OCI-LY3 (cell line): ENCODE data around the gene LAYN.
A peak's percentile ranks its signal among the peaks of the same experiment; 100 is the strongest.

Source experiments
- H2AFZ ChIP-seq: fragments of 200-600, 300-600 bp; shearing (Covaris generic); 2 replicates; pipeline ENCODE4 v1.6.0; 2014; ENCODE audit warnings: antibody characterized with exemption, low read depth, low read length
- H3K27ac ChIP-seq: fragments of 200-600, 300-600 bp; sonication (generic); 2 replicates; pipeline ENCODE4 v1.5.1; 2014; ENCODE audit warnings: mild to moderate bottlenecking, low read length, moderate library complexity, mixed read lengths
- H3K27me3 ChIP-seq: fragments of 200-600, 300-600 bp; sonication (generic); 2 replicates; pipeline ENCODE4 v1.6.1; 2014; ENCODE audit warnings: low read depth, low read length, mixed read lengths
- H3K36me3 ChIP-seq: fragments of 200-600, 300-600 bp; sonication (generic); replicated peaks from 2 replicates; pipeline ENCODE3; 2014; ENCODE audit warnings: low read depth, low read length, mixed read lengths
- H3K4me1 ChIP-seq: fragments of 300-600, 200-600 bp; sonication (generic); 2 replicates; pipeline ENCODE4 v1.6.1; 2014; ENCODE audit warnings: low read length, mixed read lengths
- H3K4me2 ChIP-seq: fragments of 200-600, 300-600 bp; sonication (generic); 2 replicates; pipeline ENCODE4 v1.6.1; 2014; ENCODE audit warnings: low read length, mixed read lengths
- H3K4me3 ChIP-seq: fragments of 300-600, 200-600 bp; sonication (generic); 2 replicates; pipeline ENCODE4 v1.5.1; 2014; ENCODE audit warnings: antibody characterized with exemption, mild to moderate bottlenecking, low read length, moderate library complexity
- H3K79me2 ChIP-seq: fragments of 300-600, 200-600 bp; shearing (Covaris generic); 2 replicates; pipeline ENCODE4 v1.6.1; 2014; ENCODE audit warnings: mild to moderate bottlenecking, low read length, mixed read lengths
- H3K9ac ChIP-seq: fragments of 300-600, 200-600 bp; shearing (Covaris generic); 2 replicates; pipeline ENCODE4 v1.6.0; 2014; ENCODE audit warnings: mild to moderate bottlenecking, low read length, moderate library complexity
- H3K9me3 ChIP-seq: fragments of 200-600, 300-600 bp; shearing (Covaris generic); 2 replicates; pipeline ENCODE4 v1.6.1; 2014; ENCODE audit warnings: low read length, mixed read lengths; ENCODE audit not compliant: insufficient read depth
- H4K20me1 ChIP-seq: fragments of 200-600, 300-600 bp; sonication (generic); 2 replicates; pipeline ENCODE4 v1.6.1; 2016; ENCODE audit warnings: low read length, mixed read lengths; ENCODE audit not compliant: insufficient read depth
- EZH2phosphoT487 ChIP-seq: fragments of 200-600 bp; shearing (Covaris generic); IDR thresholded peaks from 2 replicates; pipeline ENCODE4 v1.6.1; 2018; ENCODE audit warnings: antibody characterized with exemption, mixed run types, low read depth
- TF ChIP-seq, protein P1 (sequence below): fragments of 200-600, 300-600 bp; sonication (generic); IDR thresholded peaks from 2 replicates; pipeline ENCODE4 v1.5.1; 2014; ENCODE audit warnings: antibody characterized with exemption, low read length, low read depth

The LAYN gene

DNA sequence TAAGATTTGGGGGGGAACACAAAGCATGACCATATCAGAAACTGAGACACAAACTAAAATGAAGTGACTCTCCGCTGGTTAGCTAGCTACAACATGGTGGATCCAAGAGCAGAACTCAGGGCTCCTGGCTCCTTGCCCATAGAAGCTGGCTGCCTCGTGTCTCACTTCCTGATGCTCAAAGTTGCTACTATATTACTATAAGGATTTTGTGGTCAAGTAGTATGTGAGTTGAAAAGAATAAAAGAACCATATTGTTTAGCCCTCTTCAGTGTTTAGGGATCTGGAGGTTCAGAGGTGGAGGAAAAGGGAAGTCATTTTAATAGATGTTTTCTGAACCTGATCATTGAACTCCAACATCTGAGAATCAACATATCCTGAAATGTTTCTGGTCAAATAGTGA lies 44.9 kb downstream of the LAYN start:
- no peak overlapping the region for H3K9ac ChIP-seq
- no peaks in the 10 kb centered on the region for H3K27me3 ChIP-seq

DNA sequence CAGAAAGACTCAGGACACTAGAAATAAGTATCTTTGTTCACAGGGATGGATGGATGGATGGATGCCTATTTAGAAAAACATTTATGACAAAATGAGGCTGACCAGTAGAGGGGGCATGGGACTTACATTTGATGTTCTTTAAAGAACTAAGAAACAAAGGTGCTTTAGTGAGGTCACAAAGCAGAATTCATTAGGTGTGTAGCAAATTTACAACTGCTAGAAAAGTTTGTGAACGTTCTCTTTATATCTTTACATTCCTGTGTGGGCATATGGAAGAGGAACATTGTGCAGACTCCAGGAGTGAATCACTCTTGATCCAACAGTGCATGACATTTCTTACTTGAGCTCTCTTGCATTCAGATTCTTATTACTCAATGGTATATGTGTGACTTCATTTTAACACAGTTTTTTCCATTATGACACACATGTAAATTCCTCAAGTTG lies 45.9 kb downstream of the LAYN start:
- no peaks in the 10 kb centered on the region for H3K9me3 ChIP-seq
- no peak overlapping the region for H2AFZ ChIP-seq
- H3K27ac ChIP-seq: no peak overlapping the region
- no peak overlapping the region for H3K9ac ChIP-seq
- TF ChIP-seq, protein P1, sequence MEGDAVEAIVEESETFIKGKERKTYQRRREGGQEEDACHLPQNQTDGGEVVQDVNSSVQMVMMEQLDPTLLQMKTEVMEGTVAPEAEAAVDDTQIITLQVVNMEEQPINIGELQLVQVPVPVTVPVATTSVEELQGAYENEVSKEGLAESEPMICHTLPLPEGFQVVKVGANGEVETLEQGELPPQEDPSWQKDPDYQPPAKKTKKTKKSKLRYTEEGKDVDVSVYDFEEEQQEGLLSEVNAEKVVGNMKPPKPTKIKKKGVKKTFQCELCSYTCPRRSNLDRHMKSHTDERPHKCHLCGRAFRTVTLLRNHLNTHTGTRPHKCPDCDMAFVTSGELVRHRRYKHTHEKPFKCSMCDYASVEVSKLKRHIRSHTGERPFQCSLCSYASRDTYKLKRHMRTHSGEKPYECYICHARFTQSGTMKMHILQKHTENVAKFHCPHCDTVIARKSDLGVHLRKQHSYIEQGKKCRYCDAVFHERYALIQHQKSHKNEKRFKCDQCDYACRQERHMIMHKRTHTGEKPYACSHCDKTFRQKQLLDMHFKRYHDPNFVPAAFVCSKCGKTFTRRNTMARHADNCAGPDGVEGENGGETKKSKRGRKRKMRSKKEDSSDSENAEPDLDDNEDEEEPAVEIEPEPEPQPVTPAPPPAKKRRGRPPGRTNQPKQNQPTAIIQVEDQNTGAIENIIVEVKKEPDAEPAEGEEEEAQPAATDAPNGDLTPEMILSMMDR: peak; percentile 70
- TF ChIP-seq EZH2phosphoT487: no peak
- H4K20me1 ChIP-seq: no peaks in the 10 kb centered on the region
- no peak overlapping the region for H3K4me2 ChIP-seq
- H3K27me3 ChIP-seq: 0 out of 2 replicates have a peak, but pooled peaks cover 3% of the 10 kb centered on the region
- H3K4me1 ChIP-seq: peaks cover 12% of the 10 kb centered on the region
- H3K4me3 ChIP-seq: no peak overlapping the region
- H3K36me3 ChIP-seq: no peaks in the 10 kb centered on the region
- no peaks in the 10 kb centered on the region for H3K79me2 ChIP-seq

More for the DNA sequence above, 44.9 kb downstream of the LAYN start:
- no peak overlapping the region for H3K4me2 ChIP-seq
- H3K79me2 ChIP-seq: no peaks in the 10 kb centered on the region
- TF ChIP-seq, protein P1: no peak
- no peak for TF ChIP-seq EZH2phosphoT487
- no peak overlapping the region for H3K4me3 ChIP-seq
- peaks cover 12% of the 10 kb centered on the region for H3K4me1 ChIP-seq
- H3K27ac ChIP-seq: no peak overlapping the region
- H3K9me3 ChIP-seq: no peaks in the 10 kb centered on the region
- no peaks in the 10 kb centered on the region for H4K20me1 ChIP-seq
- no peaks in the 10 kb centered on the region for H3K36me3 ChIP-seq
- H2AFZ ChIP-seq: peak overlapping the region; percentile 67

DNA sequence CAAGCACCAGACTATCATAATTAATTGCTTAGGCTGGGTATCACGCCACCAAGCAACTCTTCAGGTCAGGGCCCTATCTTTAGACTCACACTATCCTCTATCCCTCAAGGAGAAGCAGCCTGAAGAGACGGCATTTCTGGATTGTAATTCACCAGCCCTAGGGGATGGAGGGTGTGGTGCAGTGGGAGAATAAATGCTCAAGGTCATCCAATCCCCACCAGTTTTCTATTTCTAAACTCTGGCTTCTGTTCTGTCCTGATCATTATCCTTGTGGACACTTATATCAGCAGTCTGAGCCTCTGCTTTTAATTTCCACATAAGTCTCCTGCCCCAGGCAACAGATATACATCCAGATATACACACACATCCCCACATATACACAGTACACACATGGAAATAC lies 48.6 kb downstream of the LAYN start:
- no peak overlapping the region for H3K4me3 ChIP-seq
- H3K9me3 ChIP-seq: no peaks in the 10 kb centered on the region
- no peaks in the 10 kb centered on the region for H4K20me1 ChIP-seq
- H3K79me2 ChIP-seq: no peaks in the 10 kb centered on the region
- no peak overlapping the region for H3K27ac ChIP-seq
- H3K9ac ChIP-seq: no peak overlapping the region
- no peaks in the 10 kb centered on the region for H3K36me3 ChIP-seq
- no peak overlapping the region for H2AFZ ChIP-seq
- H3K4me1 ChIP-seq: peaks cover 12% of the 10 kb centered on the region
- no peak for TF ChIP-seq EZH2phosphoT487
- TF ChIP-seq, protein P1: no peak
- H3K4me2 ChIP-seq: no peak overlapping the region
- 0 out of 2 replicates have a peak, but pooled peaks cover 3% of the 10 kb centered on the region for H3K27me3 ChIP-seq

DNA sequence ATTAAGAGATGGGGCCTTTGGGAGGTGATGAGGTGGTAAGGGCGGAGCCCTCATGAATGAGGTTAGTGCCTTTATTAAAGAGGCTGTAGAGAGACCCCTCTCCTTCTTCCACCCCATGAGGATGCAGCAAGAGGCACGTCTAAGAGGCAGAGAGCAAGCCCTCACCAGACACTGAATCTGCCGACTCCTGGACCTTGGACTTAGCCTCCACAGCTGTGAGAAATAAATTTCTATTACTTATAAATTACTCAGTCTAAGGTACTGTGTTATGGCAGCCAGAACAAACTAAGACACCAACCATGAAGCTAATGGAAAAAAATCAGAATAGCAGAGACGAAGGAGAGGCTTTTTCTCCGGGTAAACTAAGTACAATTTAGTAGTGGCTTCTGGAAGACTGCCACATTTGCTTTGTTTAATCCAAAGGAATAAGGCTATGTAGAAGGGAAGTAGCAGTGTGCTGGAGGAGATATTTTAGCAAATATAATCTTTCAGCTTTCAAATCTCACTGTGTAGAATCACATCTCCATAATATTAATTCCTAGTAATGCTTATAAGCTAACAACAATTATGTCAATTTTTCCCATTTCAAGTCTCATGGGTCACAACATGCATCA lies 49.5 kb downstream of the LAYN start:
- H4K20me1 ChIP-seq: no peaks in the 10 kb centered on the region
- TF ChIP-seq, protein P1: no peak
- no peak for TF ChIP-seq EZH2phosphoT487
- no peak overlapping the region for H3K27ac ChIP-seq
- no peaks in the 10 kb centered on the region for H3K36me3 ChIP-seq
- no peaks in the 10 kb centered on the region for H3K79me2 ChIP-seq
- peaks cover 19% of the 10 kb centered on the region for H3K4me1 ChIP-seq
- H3K4me2 ChIP-seq: no peak overlapping the region
- no peak overlapping the region for H3K9ac ChIP-seq
- H3K9me3 ChIP-seq: no peaks in the 10 kb centered on the region
- H3K27me3 ChIP-seq: 0 out of 2 replicates have a peak, but pooled peaks cover 3% of the 10 kb centered on the region
- H3K4me3 ChIP-seq: no peak overlapping the region
- no peak overlapping the region for H2AFZ ChIP-seq
